A549 (cell line): ENCODE measurements around the gene ANKS4B.

Experiments
- BCL3 ChIP-seq: fragments of >200 bp; sonication (Bioruptor Twin); formaldehyde crosslinking; IDR thresholded peaks from 3 replicates; pipeline ENCODE4 v1.6.1; 2016
- CEBPB ChIP-seq, 2 experiments: fragments of >200 bp in 1 of 2; sonication (Bioruptor Twin) in 1 of 2; formaldehyde crosslinking in 1 of 2; IDR thresholded peaks; 2 replicates each; pipeline ENCODE4 v1.6.1; 2012 to 2016
- CHD4 ChIP-seq: fragments of 200-600 bp; sonication (generic); IDR thresholded peaks from 2 replicates; pipeline ENCODE4 v1.6.1; 2016; ENCODE audit warnings: antibody characterized with exemption, mild to moderate bottlenecking, borderline replicate concordance
- CTCF ChIP-seq: fragments of >200 bp; sonication (Bioruptor Twin); formaldehyde crosslinking; IDR thresholded peaks from 3 replicates; pipeline ENCODE4 v1.5.1; 2016
- ESRRA ChIP-seq: fragments of 150-350 bp; IDR thresholded peaks from 2 replicates; pipeline ENCODE4 v1.6.1; 2014; ENCODE audit warnings: mild to moderate bottlenecking, low read length, borderline replicate concordance
- HDAC2 ChIP-seq: fragments of 200-600 bp; sonication (generic); IDR thresholded peaks from 2 replicates; pipeline ENCODE4 v1.6.1; 2016
- HOXA7 ChIP-seq: fragments of 250-450 bp; sonication (Bioruptor Pico); IDR thresholded peaks from 2 replicates; pipeline ENCODE4 v1.5.0; 2020; ENCODE audit warnings: mild to moderate bottlenecking, moderate library complexity
- JUN ChIP-seq, 2 experiments: fragments of >200 bp; sonication (Bioruptor Twin); formaldehyde crosslinking; IDR thresholded peaks; 2 replicates in 1 of 2; 3 replicates in 1 of 2; pipeline ENCODE4 v1.6.1; 2016 to 2017
- MAFK ChIP-seq: fragments of 450-650 bp; IDR thresholded peaks from 2 replicates; pipeline ENCODE4 v1.6.1; 2014; ENCODE audit not compliant: partially characterized antibody
- MYC ChIP-seq: IDR thresholded peaks from 2 replicates; pipeline ENCODE4 v1.6.1; 2012; ENCODE audit warnings: mild to moderate bottlenecking, inconsistent platforms, low read length, improper control_type of control experiment, borderline replicate concordance
- POLR2A ChIP-seq: IDR thresholded peaks from 2 replicates; pipeline ENCODE4 v1.6.1; 2012; ENCODE audit warnings: mild to moderate bottlenecking, low read length
- RAD21 ChIP-seq, 2 experiments: fragments of >200 bp in 1 of 2; sonication (Bioruptor Twin) in 1 of 2; formaldehyde crosslinking in 1 of 2; IDR thresholded peaks in 1 of 2; conservative IDR thresholded peaks in 1 of 2; 2 replicates in 1 of 2; 3 replicates in 1 of 2; pipeline ENCODE4 v1.6.1; 2012 to 2018; ENCODE audit warnings: inconsistent platforms in 1 of 2
- TF ChIP-seq, protein P1 (sequence below): fragments of 200-600 bp; sonication (generic); IDR thresholded peaks from 2 replicates; pipeline ENCODE4 v1.6.1; 2016; ENCODE audit warnings: antibody characterized with exemption, mild to moderate bottlenecking, moderate library complexity

DNA sequence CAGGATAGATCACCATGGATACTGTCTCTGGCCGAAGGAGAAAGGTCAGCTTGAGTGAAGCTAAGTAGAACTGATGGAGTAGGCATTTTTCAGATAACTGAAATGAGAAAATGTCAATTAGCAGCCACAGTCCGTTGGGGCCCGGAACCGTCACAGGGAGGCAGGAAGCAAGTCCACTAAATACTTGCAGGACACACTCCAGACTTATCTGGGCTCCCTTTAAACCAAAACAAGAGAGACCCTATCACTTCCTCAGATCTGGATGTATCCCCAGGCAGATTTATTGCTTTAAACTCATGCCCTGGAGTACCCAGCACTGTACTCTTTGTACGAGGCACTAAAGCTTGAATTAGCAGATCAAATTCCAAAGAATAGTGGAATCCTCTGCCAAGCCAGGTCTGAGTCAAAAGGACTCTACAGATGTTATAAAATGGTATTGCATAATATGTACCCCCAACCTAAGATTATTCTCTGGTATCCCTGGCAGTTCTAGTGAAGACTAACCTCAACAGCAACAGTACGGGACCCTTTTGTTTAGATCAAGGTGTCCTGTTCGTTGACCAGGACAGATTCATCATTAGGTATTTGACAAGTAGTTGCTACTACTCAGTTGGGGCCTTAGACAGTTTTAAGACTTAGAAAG lies 30.2 kb upstream of the ANKS4B start:
- no peak for TF ChIP-seq RAD21 (conservative IDR thresholded peaks at IDR 0.05 in 1 of 2, IDR thresholded peaks at IDR 0.05 in 1 of 2)
- TF ChIP-seq MYC, result no peak
- TF ChIP-seq CHD4, result no peak
- TF ChIP-seq MAFK, result no peak
- no peak for TF ChIP-seq ESRRA
- TF ChIP-seq, protein P1, sequence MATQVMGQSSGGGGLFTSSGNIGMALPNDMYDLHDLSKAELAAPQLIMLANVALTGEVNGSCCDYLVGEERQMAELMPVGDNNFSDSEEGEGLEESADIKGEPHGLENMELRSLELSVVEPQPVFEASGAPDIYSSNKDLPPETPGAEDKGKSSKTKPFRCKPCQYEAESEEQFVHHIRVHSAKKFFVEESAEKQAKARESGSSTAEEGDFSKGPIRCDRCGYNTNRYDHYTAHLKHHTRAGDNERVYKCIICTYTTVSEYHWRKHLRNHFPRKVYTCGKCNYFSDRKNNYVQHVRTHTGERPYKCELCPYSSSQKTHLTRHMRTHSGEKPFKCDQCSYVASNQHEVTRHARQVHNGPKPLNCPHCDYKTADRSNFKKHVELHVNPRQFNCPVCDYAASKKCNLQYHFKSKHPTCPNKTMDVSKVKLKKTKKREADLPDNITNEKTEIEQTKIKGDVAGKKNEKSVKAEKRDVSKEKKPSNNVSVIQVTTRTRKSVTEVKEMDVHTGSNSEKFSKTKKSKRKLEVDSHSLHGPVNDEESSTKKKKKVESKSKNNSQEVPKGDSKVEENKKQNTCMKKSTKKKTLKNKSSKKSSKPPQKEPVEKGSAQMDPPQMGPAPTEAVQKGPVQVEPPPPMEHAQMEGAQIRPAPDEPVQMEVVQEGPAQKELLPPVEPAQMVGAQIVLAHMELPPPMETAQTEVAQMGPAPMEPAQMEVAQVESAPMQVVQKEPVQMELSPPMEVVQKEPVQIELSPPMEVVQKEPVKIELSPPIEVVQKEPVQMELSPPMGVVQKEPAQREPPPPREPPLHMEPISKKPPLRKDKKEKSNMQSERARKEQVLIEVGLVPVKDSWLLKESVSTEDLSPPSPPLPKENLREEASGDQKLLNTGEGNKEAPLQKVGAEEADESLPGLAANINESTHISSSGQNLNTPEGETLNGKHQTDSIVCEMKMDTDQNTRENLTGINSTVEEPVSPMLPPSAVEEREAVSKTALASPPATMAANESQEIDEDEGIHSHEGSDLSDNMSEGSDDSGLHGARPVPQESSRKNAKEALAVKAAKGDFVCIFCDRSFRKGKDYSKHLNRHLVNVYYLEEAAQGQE, result no peak
- TF ChIP-seq CTCF, result no peak
- no peak for TF ChIP-seq HDAC2
- TF ChIP-seq JUN (IDR thresholded peaks at IDR 0.05), result no peak
- no peak for TF ChIP-seq POLR2A
- TF ChIP-seq BCL3, result no peak
- TF ChIP-seq HOXA7 (CRISPR knock-in tag), result no peak
- TF ChIP-seq CEBPB (IDR thresholded peaks at IDR 0.05), result no peak
